ENCODE data around the gene NUDT15.
"Not testable (repeated sequence)": the region's sequence is repeated elsewhere in the genome, so short reads cannot be mapped to it uniquely, and the experiment has no call there.

Gene NUDT15

GRCh38 chr13:48037346-48038173, at the start of gene NUDT15:
Gene NUDT15 (plus strand): TSS chr13:48037726. CDS start chr13:48037747, 21 bp downstream.
- peak; percentile 90 for DNase-seq (ENCODE audit: low read depth)

DNA sequence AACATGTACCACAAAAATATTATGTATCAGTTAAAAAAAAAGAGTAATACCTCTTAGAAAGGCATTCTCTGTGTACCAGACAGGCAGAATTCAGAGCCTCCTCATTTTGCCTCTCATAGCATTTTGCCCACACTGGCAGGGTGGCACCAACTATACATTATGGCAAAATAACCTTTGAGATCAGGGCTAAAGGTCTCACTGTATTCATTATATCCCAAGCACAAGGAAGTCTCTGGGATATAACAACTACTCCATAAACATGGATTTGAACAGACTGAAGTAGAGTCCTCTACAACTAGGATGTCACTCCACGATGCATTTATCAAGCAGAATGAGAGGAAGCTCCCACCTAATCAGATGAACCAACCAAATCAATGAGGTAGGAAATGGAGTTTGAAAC, 47.1 kb upstream of the NUDT15 start:
- no peak for DNase-seq (ENCODE audit: low read depth)

DNA sequence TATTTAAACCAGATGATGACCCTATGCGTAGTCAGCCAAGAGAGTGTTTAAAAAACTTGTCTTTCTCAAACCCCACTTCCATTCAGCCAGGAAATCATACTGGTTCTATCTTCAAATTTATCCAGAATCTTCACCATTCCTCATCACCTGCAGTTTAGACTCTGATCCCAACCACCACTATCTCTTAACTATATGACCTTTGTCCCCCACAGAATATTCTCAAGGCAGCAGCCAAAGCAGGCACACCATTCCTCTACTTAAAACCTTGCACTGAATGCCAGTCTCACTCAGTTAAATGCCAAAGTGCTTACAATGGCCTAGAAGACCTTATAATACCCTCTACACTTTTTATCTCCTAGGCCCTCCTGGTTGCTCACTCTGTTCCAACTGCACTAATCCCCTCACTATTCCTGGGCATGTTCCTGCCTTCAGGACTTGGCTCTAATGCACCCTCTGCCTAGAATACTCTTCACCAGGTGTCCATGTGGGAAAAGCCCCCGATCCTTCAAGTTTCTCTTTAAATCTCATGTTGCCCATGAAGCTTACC, 46.5 kb upstream of the NUDT15 start:
- no peak for DNase-seq (ENCODE audit: low read depth)

DNA sequence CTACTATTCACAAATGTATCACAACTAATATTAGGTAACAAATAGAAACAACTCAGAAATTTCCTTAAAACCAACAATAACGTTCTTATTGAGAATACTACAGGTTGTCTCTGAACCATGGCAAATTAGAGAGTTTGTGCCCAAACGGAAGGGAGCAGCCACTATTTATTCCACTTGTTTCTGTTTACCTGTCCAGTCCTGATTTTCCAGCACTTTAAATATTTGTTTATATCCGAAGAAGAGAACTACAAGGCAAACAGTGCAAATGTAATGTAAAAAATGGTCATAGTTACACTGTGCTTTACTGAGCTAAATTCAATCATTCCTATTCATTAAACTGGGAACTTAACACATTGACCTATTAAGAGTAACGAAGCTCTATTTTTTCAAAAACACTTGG, 45.7 kb upstream of the NUDT15 start:
- no peak for DNase-seq (ENCODE audit: low read depth)

- no peak for DNase-seq (ENCODE audit: low read depth)
Measured at GRCh38 chr13:47997384-47997783, 40.1 kb upstream of the NUDT15 start.

DNA sequence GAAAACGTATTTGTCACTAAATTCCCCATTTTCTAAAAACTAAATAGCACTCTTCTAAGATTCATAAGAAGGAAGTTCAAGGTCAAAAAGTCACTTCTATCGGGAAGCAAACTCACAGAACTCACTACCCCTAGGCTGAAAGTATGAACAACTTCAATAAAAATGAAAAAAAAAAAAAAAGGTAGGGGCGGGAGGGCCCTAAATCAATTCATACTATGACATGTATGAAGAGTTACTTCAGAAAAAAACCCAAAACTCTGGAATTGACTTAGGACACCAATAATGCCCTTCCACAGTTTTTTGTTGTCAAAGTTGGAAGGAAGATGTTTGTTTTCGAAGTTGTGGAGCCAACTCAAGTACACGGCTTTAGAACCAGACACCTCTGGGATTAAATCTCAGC, 37.6 kb upstream of the NUDT15 start:
- DNase-seq (ENCODE audit: low read depth) = no peak

GRCh38 chr13:48000559-48001113, 36.9 kb upstream of the NUDT15 start:
- no peak for DNase-seq (ENCODE audit: low read depth)

DNA sequence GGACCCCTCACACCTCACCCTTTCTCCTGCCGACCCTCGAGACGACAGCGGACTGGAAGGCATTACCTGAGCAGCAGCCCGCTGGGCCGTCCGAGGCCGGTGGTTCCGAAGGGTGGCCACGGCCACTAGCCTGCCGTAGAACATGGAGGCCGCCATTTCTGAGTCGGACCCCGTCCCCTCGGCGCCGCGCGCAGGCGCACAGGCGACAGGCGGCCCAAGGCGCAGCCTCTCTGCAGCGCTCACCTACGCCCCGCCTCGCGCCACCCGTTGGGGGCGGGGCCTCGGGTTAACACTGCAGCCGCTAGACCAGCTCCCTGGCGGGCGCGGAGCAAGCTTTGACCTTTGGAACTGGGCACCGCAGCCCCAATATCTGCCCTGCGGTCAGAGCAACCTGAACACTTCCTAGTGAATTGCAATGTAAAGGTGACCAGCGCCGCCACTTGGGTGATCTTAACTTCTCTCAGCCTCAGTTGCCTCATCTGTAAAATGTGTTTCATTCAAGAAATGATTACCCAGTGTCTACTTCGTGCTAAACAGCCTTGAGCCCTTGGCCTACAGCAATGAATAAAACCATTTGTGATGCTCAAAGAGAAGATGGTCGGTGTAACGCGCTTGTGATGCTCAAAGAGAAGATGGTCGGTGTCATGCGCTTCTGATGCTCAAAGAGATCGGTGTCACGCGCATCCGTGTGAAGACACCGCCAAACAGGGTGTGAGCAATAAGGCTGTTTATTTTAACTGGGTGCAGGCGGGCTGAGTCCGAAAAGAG, 36.2 kb upstream of the NUDT15 start, which contains the start of gene SUCLA2:
SUCLA2 (minus strand) TSS at position 160 of the 768 bp plus-strand sequence; CDS start at position 156, 4 bp downstream.
- peak; percentile 90 for DNase-seq (ENCODE audit: low read depth)

- not testable (repeated sequence) for DNase-seq (ENCODE audit: low read depth)
Measured at GRCh38 chr13:48001999-48002398, 35.5 kb upstream of the NUDT15 start.

DNA sequence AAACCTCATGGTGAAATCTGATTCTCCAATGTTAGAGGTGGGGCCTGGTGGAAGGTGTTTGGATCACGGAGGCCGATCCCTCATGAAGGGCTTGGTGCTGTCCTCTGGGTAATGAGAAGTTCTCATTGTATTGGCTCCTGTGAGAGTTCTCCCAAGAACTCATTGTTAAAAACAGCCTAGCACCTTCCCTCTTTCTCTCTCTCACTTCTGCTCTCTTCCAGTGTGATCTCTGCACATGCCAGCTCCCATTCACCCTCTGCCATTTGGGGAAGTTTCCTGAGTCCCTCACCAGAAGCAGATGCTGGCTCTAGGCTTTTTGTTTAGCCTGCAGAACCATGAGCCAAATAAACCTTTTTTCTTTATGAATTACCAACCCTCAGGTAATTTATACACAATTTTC, 33.3 kb upstream of the NUDT15 start:
- DNase-seq (ENCODE audit: low read depth) = no peak

DNA sequence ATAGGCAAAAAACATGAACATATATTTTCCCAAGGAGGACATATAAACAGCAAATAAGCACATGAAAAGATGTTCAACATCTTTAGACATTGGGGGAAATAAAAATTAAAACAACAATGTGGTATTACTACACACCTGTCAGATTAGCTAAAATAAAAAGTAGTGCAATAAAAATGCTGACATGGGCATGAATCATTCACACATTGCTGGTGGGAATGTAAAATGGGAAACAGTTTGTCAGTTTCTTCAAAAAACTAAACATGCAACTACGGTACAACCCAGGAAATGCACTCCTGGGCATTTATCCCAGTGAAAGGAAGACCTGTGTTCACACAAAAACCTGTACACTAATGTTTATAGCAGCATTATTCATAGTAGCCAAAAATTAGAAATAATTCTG, 31.1 kb upstream of the NUDT15 start:
- DNase-seq (ENCODE audit: low read depth) = no peak

- DNase-seq (ENCODE audit: low read depth) = no peak
Measured at GRCh38 chr13:48009284-48009683, 28.2 kb upstream of the NUDT15 start.

DNA sequence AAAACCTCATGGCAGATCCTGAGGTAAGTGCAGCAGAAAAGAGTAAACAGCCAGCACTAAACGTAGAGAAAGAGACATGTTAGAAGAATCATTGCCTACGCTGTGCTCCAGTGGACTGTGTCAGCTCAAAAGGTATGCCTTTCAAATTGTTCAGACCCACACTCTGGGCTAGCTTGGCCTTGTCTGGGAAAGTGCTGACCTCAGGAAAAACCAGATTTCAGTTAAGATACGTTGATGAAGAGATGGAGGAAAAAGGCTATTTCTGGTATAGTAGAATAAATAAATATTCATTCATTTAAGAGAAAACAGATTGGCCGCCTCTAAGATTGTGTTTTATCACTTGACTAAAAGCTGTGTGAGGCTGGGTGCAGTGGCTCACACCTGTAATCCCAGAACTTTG, 26.8 kb upstream of the NUDT15 start:
- no peak for DNase-seq (ENCODE audit: low read depth)

- DNase-seq (ENCODE audit: low read depth) = no peak
Measured at GRCh38 chr13:48012668-48013067, 24.9 kb upstream of the NUDT15 start.

DNA sequence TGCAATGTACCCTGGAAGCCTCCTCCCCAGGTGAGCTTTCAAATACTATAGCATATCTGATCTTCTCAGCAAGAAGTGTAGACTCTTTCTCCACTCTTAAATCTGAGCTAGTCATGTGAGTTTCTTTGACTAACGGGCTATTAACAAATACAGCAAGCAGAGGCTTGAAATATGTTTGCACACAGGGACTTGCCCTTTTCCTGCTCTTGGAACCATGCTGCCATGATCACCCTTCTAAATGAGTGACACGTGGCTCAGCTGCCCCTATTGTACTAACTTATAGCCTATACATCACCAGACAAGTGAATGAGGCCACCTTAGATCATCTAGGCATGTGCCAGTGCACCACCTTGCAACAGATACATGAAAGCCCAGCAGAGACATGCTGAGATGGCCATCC, 23.2 kb upstream of the NUDT15 start:
- DNase-seq (ENCODE audit: low read depth) = no peak

GRCh38 chr13:48018637-48019036, 18.9 kb upstream of the NUDT15 start:
- no peak for DNase-seq (ENCODE audit: low read depth)

DNA sequence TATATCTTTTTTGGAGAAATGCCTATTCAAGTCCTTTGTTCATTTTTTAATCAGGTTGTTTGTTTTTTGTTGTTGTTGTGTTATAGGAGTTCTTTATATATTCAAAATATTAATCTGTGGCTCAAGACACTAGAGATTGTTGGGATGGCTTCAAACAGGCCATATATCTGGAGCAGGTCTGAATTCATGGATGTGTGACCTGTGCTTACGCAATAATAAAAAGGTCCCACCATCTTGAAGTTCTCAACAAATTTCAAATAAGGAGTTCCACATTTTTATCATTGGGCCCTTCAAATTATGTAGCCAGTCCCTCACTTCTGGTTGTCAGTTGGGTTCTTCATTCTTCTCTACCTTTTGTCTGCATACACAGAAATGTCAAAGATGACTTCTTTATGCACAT, 17.7 kb upstream of the NUDT15 start:
- no peak for DNase-seq (ENCODE audit: low read depth)

GRCh38 chr13:48028066-48028465, 9.5 kb upstream of the NUDT15 start:
- no peak for DNase-seq (ENCODE audit: low read depth)

DNA sequence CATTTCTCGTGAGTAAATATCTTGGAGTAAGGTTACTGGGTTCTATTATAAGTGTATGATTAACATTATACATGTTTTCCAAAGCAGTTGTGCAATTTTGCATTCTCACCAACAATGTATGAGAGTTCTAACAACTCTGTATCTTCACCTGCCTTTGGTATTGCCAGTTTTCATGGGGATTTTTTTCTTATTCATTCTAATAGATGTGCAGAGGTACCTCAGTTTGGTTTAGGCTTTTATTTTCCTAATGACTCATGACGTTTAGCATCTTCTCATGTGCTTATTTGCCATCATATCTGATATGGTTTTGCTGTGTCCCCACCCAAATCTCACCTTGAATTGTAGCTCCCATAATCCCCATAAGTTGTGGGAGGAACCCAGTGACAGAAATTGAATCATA, 7.7 kb upstream of the NUDT15 start:
- no peak for DNase-seq (ENCODE audit: low read depth)

DNA sequence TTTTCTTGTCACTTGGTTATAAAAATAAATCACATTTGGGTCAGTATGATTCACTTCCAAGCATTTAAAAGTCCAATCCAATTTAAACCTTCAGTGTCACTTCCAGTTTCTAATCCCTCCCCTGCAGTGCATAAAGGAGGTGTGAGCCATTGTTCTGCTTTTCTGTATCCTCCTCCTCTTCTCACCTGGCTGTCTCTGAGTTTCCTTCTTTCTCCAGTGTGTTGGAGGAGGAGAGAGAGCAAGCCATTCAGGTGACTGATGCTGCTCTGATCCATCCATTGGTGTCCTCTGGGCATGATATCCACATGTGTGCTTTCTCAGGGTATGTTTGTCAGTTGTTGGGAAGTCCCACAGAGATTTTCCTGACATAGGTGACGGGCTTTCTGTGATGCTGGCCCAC, 1.2 kb downstream of the NUDT15 start:
- no peak for DNase-seq (ENCODE audit: low read depth)

GRCh38 chr13:48040049-48040448, 2.5 kb downstream of the NUDT15 start:
- no peak for DNase-seq (ENCODE audit: low read depth)

- DNase-seq (ENCODE audit: low read depth) = no peak
Measured at GRCh38 chr13:48040896-48041295, 3.4 kb downstream of the NUDT15 start.

GRCh38 chr13:48042894-48043293, 5.4 kb downstream of the NUDT15 start:
- DNase-seq (ENCODE audit: low read depth) = no peak
